IPS-NIHi11 (cell line): ENCODE data around the gene KHDC4.
"Not testable (repeated sequence)": the region's sequence is repeated elsewhere in the genome, so short reads cannot be mapped to it uniquely, and the experiment has no call there.

Source experiments
- DNase-seq: peaks from one replicate; pipeline ENCODE4 v3.0.0; 2012; ENCODE audit warnings: mixed read lengths, low spot score

KHDC4 gene

GRCh38 chr1:155900161-155900560 lies 34.1 kb downstream of the KHDC4 start:
- no peak for DNase-seq

- DNase-seq = no peak
Observed at GRCh38 chr1:155899683-155900082, 34.5 kb downstream of the KHDC4 start.

- DNase-seq = no peak
Observed at GRCh38 chr1:155898888-155899287, 35.3 kb downstream of the KHDC4 start.

GRCh38 chr1:155897746-155898145 lies 36.5 kb downstream of the KHDC4 start:
- DNase-seq = no peak

GRCh38 chr1:155896476-155896875 lies 37.7 kb downstream of the KHDC4 start:
- not testable (repeated sequence) for DNase-seq

GRCh38 chr1:155895617-155896016 lies 38.6 kb downstream of the KHDC4 start:
- not testable (repeated sequence) for DNase-seq

GRCh38 chr1:155893389-155894142 lies 40.6 kb downstream of the KHDC4 start:
- DNase-seq = peak; percentile 23

- DNase-seq = no peak
Observed at GRCh38 chr1:155892796-155893195, 41.4 kb downstream of the KHDC4 start.

GRCh38 chr1:155890251-155890650 lies 44.0 kb downstream of the KHDC4 start:
- DNase-seq = no peak

GRCh38 chr1:155889566-155889965 lies 44.6 kb downstream of the KHDC4 start:
- no peak for DNase-seq

- no peak for DNase-seq
Observed at GRCh38 chr1:155888481-155888880, 45.7 kb downstream of the KHDC4 start.

GRCh38 chr1:155884982-155885381 lies 49.2 kb downstream of the KHDC4 start:
- no peak for DNase-seq

GRCh38 chr1:155884031-155884960 lies 49.9 kb downstream of the KHDC4 start:
- DNase-seq = no peak

GRCh38 chr1:155882766-155883165 lies 51.4 kb downstream of the KHDC4 start:
- no peak for DNase-seq

- DNase-seq = no peak
Observed at GRCh38 chr1:155882235-155882634, 52.0 kb downstream of the KHDC4 start.

GRCh38 chr1:155880950-155881349 lies 53.3 kb downstream of the KHDC4 start:
- no peak for DNase-seq

GRCh38 chr1:155880251-155880650 lies 54.0 kb downstream of the KHDC4 start:
- DNase-seq = no peak

- DNase-seq = no peak
Observed at GRCh38 chr1:155877945-155878344, 56.3 kb downstream of the KHDC4 start.

GRCh38 chr1:155873860-155874259 lies 60.4 kb downstream of the KHDC4 start:
- DNase-seq = no peak

- no peak for DNase-seq
Observed at GRCh38 chr1:155872527-155872926, 61.7 kb downstream of the KHDC4 start.

- DNase-seq = no peak
Observed at GRCh38 chr1:155871390-155871789, 62.8 kb downstream of the KHDC4 start.

GRCh38 chr1:155867766-155868165 lies 66.4 kb downstream of the KHDC4 start:
- DNase-seq = no peak

- DNase-seq = no peak
Observed at GRCh38 chr1:155864393-155864792, 69.8 kb downstream of the KHDC4 start.
